Panc1 (cell line): Measurements from ENCODE around the gene OSBPL8.

Experiments used
- CTCF ChIP-seq: fragments of 450-650 bp; IDR thresholded peaks from 2 replicates; pipeline ENCODE4 v1.5.1; 2017; ENCODE audit warnings: mild to moderate bottlenecking
- POLR2AphosphoS5 ChIP-seq: IDR thresholded peaks from 2 replicates; pipeline ENCODE4 v1.6.1; 2012; ENCODE audit warnings: mild to moderate bottlenecking, low read depth, low read length, moderate library complexity
- SIN3A ChIP-seq: IDR thresholded peaks from 2 replicates; pipeline ENCODE4 v1.6.1; 2012; ENCODE audit warnings: low read depth, mild to moderate bottlenecking, low read length, moderate library complexity, borderline replicate concordance; ENCODE audit not compliant: insufficient read depth

- TF ChIP-seq CTCF: no peak
- TF ChIP-seq POLR2AphosphoS5: no peak
- TF ChIP-seq SIN3A: no peak
Measured at GRCh38 chr12:76316468-76316867, 243.1 kb downstream of the OSBPL8 start.
